Measurements from ENCODE around the gene ITIH3. TPM values are rescaled to one million over a fixed set of nuclear protein-coding genes. Genes with fewer than 3 reads are reported as not detected.

ITIH3 gene
- total and polyA plus RNA-seq, 2 of the 4 experiments (the other 2 are of a cell fraction) = 0.72 to 0.94 TPM

DNA sequence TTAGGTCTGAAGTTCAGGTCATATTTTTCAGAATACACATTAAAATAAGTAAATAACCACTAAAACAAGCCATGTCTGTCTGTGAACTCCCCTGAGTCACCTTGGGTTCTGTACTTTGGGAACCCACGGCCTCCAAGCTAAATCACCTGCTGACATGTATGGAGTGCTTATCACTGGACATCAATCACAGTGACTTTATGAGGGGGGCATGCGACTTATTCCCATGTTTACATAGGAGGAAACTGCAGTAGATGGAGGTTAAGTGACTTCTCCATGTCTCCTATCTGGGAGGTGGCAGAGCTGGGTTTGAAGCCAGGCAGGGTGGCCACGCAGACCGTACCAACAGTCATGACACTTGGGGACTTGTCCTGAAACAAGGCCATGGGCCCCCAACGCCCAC, 27.8 kb downstream of the ITIH3 start:
- H2BK5ac ChIP-seq (ENCODE audit: low read depth, low read length, poor library complexity, severe bottlenecking) = no peak overlapping the region
- H4K5ac ChIP-seq (ENCODE audit: low read depth, low read length) = no peak overlapping the region
- H3K27ac ChIP-seq (ENCODE audit: insufficient read depth, low read length) = no peak overlapping the region
- POLR2A ChIA-PET (ENCODE audit: unreplicated experiment) = no interaction called here
- no peak overlapping the region for H3K4me3 ChIP-seq (ENCODE audit: insufficient read depth, low read depth, low read length)
- BruUV-seq (replicated peaks) = no TSS peak
- H4K20me1 ChIP-seq (ENCODE audit: insufficient read depth, low read length) = no peaks in the 10 kb centered on the region
- dilution Hi-C loops (cut with HindIII; ENCODE audit: low sequenced_read_pairs, unreplicated experiment) (no loop called here), in situ Hi-C loops (cut with MboI; ENCODE audit: low sequenced_read_pairs) (no loop called here), intact Hi-C loops (cut with micrococcal nuclease) (no loop called here)
- H3K79me1 ChIP-seq (ENCODE audit: low read depth in 1 of 2, low read length in 2 of 2) = no peaks in the 10 kb centered on the region
- no peak overlapping the region for H2AK5ac ChIP-seq (ENCODE audit: low read depth, low read length)
- H3K27me3 ChIP-seq (ENCODE audit: control insufficient read depth, insufficient read depth, low read length) = peaks cover 1% of the 10 kb centered on the region; the same call in 1 of the 2 replicates
- no peak overlapping the region for H3K9ac ChIP-seq (ENCODE audit: low read depth, low read length)
- no peak overlapping the region for H3K56ac ChIP-seq (ENCODE audit: extremely low read depth, insufficient read depth, low read length)
- no peaks in the 10 kb centered on the region for H3K9me3 ChIP-seq (ENCODE audit: control insufficient read depth, insufficient read depth, low read length)
- H3K4ac ChIP-seq (ENCODE audit: low read depth, low read length) = no peak overlapping the region
- no CpG with 5 or more reads among the region's 5 CpGs for WGBS, 2 experiments (ENCODE audit: extremely low coverage in 2 of 2, insufficient read length in 1 of 2)
- TF ChIP-seq FOS (IDR thresholded peaks at IDR 0.05; ENCODE audit: low read depth, low read length) (no peak), POLR2A (IDR thresholded peaks at IDR 0.05; ENCODE audit: low read depth, low read length) (no peak)
- no peak overlapping the region for H3K23ac ChIP-seq (ENCODE audit: low read depth, low read length)
- no peak overlapping the region for H2AK9ac ChIP-seq (replicated peaks; ENCODE audit: low read depth, low read length, poor library complexity)
- H2BK120ac ChIP-seq (ENCODE audit: low read depth, low read length) = no peak overlapping the region
- H3K4me1 ChIP-seq (ENCODE audit: control insufficient read depth, insufficient read depth, low read length) = no peaks in the 10 kb centered on the region
- DNase-seq (no peak), ATAC-seq (ENCODE audit: low read depth) (no peak)
- H2BK15ac ChIP-seq (ENCODE audit: low read depth, low read length) = no peak overlapping the region
- no peaks in the 10 kb centered on the region for H3K36me3 ChIP-seq (ENCODE audit: control insufficient read depth, insufficient read depth, low read length)
- no peak overlapping the region for H4K8ac ChIP-seq (ENCODE audit: low read depth in 2 of 2, low read length in 2 of 2)
- no peak overlapping the region for H4K91ac ChIP-seq (ENCODE audit: insufficient read depth, low read depth, low read length)
- no peak overlapping the region for H2BK20ac ChIP-seq (ENCODE audit: low read depth, low read length)
- H3K14ac ChIP-seq (replicated peaks; ENCODE audit: low read depth, low read length) = no peak overlapping the region
- H3K4me2 ChIP-seq (ENCODE audit: low read depth, low read length) = no peak overlapping the region
- no peaks in the 10 kb centered on the region for H3K9me1 ChIP-seq (ENCODE audit: insufficient read depth, low read length)
- no peak overlapping the region for H3K18ac ChIP-seq (ENCODE audit: low read depth, low read length)
- CTCF ChIA-PET = no interaction called here
- H2AFZ ChIP-seq (replicated peaks; ENCODE audit: low read length, poor library complexity) = no peak overlapping the region

Data from IMR-90 (cell line).